K562 (cell line): ENCODE measurements around the gene SAE1. TPM values are rescaled to one million over a fixed set of nuclear protein-coding genes. Genes with fewer than 3 reads are reported as not detected.

Experiments
- ATF7 ChIP-seq: fragments of 450-650 bp; IDR thresholded peaks from 2 replicates; pipeline ENCODE4 v1.7.1; 2014; ENCODE audit warnings: mild to moderate bottlenecking, moderate library complexity
- ETS2 ChIP-seq: IDR thresholded peaks from 2 replicates; pipeline ENCODE4 v1.6.1; 2016; ENCODE audit warnings: borderline replicate concordance, missing genetic modification characterization, mild to moderate bottlenecking, moderate library complexity, missing compliant biosample characterization; ENCODE audit not compliant: poor library complexity, severe bottlenecking
- NFIC ChIP-seq: fragments of 450-650 bp; IDR thresholded peaks from 2 replicates; pipeline ENCODE4 v1.6.1; 2017; ENCODE audit warnings: mild to moderate bottlenecking, inconsistent platforms
- POU5F1 ChIP-seq: fragments of 150-350 bp; IDR thresholded peaks from 2 replicates; pipeline ENCODE4 v1.6.1; 2014; ENCODE audit warnings: borderline replicate concordance, low read length, low read depth, mild to moderate bottlenecking; ENCODE audit not compliant: partially characterized antibody
- polyA plus RNA-seq, 8 experiments: library from polyadenylated mRNA; depleted of rRNA in 4 of 8; stranded (reverse) in 5 of 8; unstranded in 3 of 8; fragments of >200 nt; fragmentation: Nextera tagmentation in 2 of 8; fragmentation: Illumina TruSeq in 1 of 8; extraction: Ambion mirVana in 2 of 8; extraction: Trizol in 1 of 8; gene quantifications; 2 replicates each; pipeline versions ENCODE4 v1.2.1 to v1.2.3, GENCODE V29; 2011 to 2014; ENCODE audit warnings: inconsistent platforms in 1 of 8, missing spikeins in 1 of 8
- total RNA-seq, 7 experiments: library from RNA; depleted of rRNA in 6 of 7; stranded (reverse); fragments of >200 nt in 6 of 7; fragmentation: Illumina TruSeq in 2 of 7; extraction: Trizol in 2 of 7; gene quantifications; 2 replicates each; pipeline versions ENCODE4 v1.2.1 to v1.2.3, GENCODE V29; 2011 to 2021; ENCODE audit warnings: low replicate concordance in 1 of 7
- TF ChIP-seq, protein P1 (sequence below), 2 experiments: fragments of 450-650 bp in 1 of 2; sonication (generic) in 1 of 2; formaldehyde crosslinking in 1 of 2; IDR thresholded peaks; 2 replicates each; pipeline versions ENCODE4 v1.7.1 to v1.9.0; 2016 to 2022; ENCODE audit warnings: inconsistent platforms in 1 of 2, mild to moderate bottlenecking in 1 of 2, missing genetic modification reagents in 1 of 2

Gene SAE1
- total and polyA plus RNA-seq, 9 of the 15 experiments (the other 6 are each of a cell fraction or from before 2014, with no cell fraction given), result 82.8 to 299 (median 217) TPM

DNA sequence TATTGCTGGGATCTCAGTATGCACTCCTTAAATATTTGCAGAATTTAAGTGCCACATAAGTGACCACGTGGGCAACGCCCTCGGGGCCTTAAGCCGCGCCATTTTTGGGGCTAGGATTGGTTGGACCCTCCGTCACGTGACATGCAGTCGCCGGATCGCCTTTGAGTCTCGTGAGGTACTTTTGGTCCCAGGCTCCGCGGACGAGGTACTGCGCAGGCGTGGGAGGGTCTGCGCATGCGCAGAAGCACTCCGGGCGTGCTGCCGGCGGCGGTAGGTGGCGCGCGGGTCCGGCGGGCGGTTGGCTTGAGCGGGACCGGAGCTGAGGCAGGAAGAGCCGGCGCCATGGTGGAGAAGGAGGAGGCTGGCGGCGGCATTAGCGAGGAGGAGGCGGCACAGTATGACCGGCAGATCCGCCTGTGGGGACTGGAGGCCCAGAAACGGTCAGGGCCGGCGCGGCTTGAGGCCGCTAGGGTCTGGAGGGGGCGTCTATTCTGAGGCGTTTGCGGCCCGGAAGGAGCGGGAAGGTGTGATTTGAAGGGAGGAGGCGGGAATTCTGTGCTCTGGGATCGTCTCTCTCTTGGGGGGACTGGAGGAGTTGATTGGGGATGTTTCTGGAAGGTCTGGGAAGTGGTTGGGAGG is at the start of gene SAE1 (continued):
- TF ChIP-seq, protein P1, sequence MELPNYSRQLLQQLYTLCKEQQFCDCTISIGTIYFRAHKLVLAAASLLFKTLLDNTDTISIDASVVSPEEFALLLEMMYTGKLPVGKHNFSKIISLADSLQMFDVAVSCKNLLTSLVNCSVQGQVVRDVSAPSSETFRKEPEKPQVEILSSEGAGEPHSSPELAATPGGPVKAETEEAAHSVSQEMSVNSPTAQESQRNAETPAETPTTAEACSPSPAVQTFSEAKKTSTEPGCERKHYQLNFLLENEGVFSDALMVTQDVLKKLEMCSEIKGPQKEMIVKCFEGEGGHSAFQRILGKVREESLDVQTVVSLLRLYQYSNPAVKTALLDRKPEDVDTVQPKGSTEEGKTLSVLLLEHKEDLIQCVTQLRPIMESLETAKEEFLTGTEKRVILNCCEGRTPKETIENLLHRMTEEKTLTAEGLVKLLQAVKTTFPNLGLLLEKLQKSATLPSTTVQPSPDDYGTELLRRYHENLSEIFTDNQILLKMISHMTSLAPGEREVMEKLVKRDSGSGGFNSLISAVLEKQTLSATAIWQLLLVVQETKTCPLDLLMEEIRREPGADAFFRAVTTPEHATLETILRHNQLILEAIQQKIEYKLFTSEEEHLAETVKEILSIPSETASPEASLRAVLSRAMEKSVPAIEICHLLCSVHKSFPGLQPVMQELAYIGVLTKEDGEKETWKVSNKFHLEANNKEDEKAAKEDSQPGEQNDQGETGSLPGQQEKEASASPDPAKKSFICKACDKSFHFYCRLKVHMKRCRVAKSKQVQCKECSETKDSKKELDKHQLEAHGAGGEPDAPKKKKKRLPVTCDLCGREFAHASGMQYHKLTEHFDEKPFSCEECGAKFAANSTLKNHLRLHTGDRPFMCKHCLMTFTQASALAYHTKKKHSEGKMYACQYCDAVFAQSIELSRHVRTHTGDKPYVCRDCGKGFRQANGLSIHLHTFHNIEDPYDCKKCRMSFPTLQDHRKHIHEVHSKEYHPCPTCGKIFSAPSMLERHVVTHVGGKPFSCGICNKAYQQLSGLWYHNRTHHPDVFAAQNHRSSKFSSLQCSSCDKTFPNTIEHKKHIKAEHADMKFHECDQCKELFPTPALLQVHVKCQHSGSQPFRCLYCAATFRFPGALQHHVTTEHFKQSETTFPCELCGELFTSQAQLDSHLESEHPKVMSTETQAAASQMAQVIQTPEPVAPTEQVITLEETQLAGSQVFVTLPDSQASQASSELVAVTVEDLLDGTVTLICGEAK (IDR thresholded peaks at IDR 0.05), result 0 out of 2 replicates have a peak, but pooled peaks have one; percentile 52
- TF ChIP-seq, protein P1 (CRISPR knock-in tag; IDR thresholded peaks at IDR 0.05), result no peak
- TF ChIP-seq ETS2 (tag) (no peak), NFIC (no peak), ATF7 (peak; percentile 75), POU5F1 (peak; percentile 76)
